Transverse colon (tissue), 4 donors: Measurements from ENCODE around the gene NHERF1. TPM values are rescaled to one million over a fixed set of nuclear protein-coding genes. Genes with fewer than 3 reads are reported as not detected.

Experiments
- DNase-seq: peaks from one replicate; pipeline ENCODE4 v3.0.0-alpha.2; 2019
- H3K27ac ChIP-seq, 4 donors: fragments of 200-600 bp; sonication (generic); 2 replicates each; pipeline ENCODE4 v1.5.1; 2016 to 2018; ENCODE audit warnings: inconsistent platforms in 4 of 4
- H3K27me3 ChIP-seq: fragments of 200-600 bp; sonication (generic); 2 replicates; pipeline ENCODE4 v1.5.1; 2017; ENCODE audit warnings: inconsistent platforms
- H3K36me3 ChIP-seq, 4 donors: fragments of 200-600 bp; sonication (generic); 2 replicates each; pipeline ENCODE4 v1.5.1; 2017 to 2019; ENCODE audit warnings: inconsistent platforms in 4 of 4
- H3K4me1 ChIP-seq, 4 donors: fragments of 200-600 bp; sonication (generic); 2 replicates each; pipeline ENCODE4 v1.5.1; 2017 to 2020; ENCODE audit warnings: inconsistent platforms in 4 of 4
- H3K4me3 ChIP-seq, 4 donors: fragments of 200-600 bp; sonication (generic); 1 replicate in 1 of 4; 2 replicates in 3 of 4; pipeline versions ENCODE4 v1.5.1 to v1.6.1; 2017 to 2019; ENCODE audit warnings: inconsistent platforms in 4 of 4
- H3K9me3 ChIP-seq, 2 donors: fragments of 200-600 bp; sonication (generic); 2 replicates each; pipeline ENCODE4 v1.5.1; 2017 to 2019; ENCODE audit warnings: inconsistent platforms in 2 of 2
- CTCF ChIP-seq, 5 experiments: fragments of 200-600 bp in 3 of 5; fragments of 450-650 bp in 2 of 5; sonication (generic) in 3 of 5; IDR thresholded peaks; 1 replicate in 2 of 5; 2 replicates in 3 of 5; pipeline ENCODE4 v1.5.1; 2016 to 2017; ENCODE audit warnings: antibody characterized with exemption in 5 of 5, inconsistent platforms in 3 of 5, mild to moderate bottlenecking in 2 of 5, moderate library complexity in 1 of 5
- EP300 ChIP-seq: sonication (generic); formaldehyde crosslinking; IDR thresholded peaks from one replicate; pipeline ENCODE4 v1.6.1; 2017; ENCODE audit warnings: antibody characterized with exemption, low read depth
- POLR2A ChIP-seq: fragments of 450-650 bp; IDR thresholded peaks from one replicate; pipeline ENCODE4 v1.6.1; 2016; ENCODE audit warnings: antibody characterized with exemption, mild to moderate bottlenecking, moderate library complexity
- POLR2AphosphoS5 ChIP-seq, 3 donors: sonication (generic); formaldehyde crosslinking; IDR thresholded peaks; one replicate each; pipeline ENCODE4 v1.6.1; 2016; ENCODE audit warnings: antibody characterized with exemption in 3 of 3
- WGBS, 2 donors: methylation state at CpG; one replicate each; pipeline ENCODE4 v1.1.5; 2018; ENCODE audit warnings: low coverage in 1 of 2; 5-methylcytosine and 5-hydroxymethylcytosine counted together
- in situ Hi-C, 4 donors: fragments of 200-750 bp; cut with MboI; loops; one replicate each; pipeline versions ENCODE4 v1.15.0 to v1.15.1; 2017; ENCODE audit warnings: low sequenced_read_pairs in 3 of 4, low pct_ligation_motif_present in 1 of 4, low pct_unique_long_range_greater_than_20kb in 1 of 4
- intact Hi-C: fragments of 100-400 bp; cut with DNase I; formaldehyde crosslinking; loops from one replicate; pipeline ENCODE4 v1.15.1; 2023; ENCODE audit warnings: low total_unique reads
- total RNA-seq, 4 donors: library from RNA; depleted of rRNA; stranded (reverse); fragments of >200 nt; gene quantifications; one replicate each; pipeline ENCODE4 v1.1.0, GENCODE V29; 2016

The NHERF1 gene
- total RNA-seq, 4 donors from 2014 or later, result 118 to 463 (median 233) TPM

- H3K27ac ChIP-seq, result no peak overlapping the region
- no peaks in the 10 kb centered on the region for H3K9me3 ChIP-seq
- no peak for TF ChIP-seq POLR2A
- TF ChIP-seq EP300, result no peak
- no peak for TF ChIP-seq CTCF (IDR thresholded peaks at IDR 0.05)
- TF ChIP-seq POLR2AphosphoS5 (IDR thresholded peaks at IDR 0.05), result no peak
- no peak for DNase-seq
- 41 to 83% methylated on average over 4 to 6 of the region's 6 CpGs for WGBS, 2 donors
- H3K27me3 ChIP-seq, result no peaks in the 10 kb centered on the region
- peaks cover 0 to 14% (median 6%) of the 10 kb centered on the region in 4 donors for H3K36me3 ChIP-seq
- intact Hi-C loops (no loop called here), in situ Hi-C loops (no loop called here)
- peaks cover 10 to 26% (median 20%) of the 10 kb centered on the region in 4 donors for H3K4me1 ChIP-seq
- H3K4me3 ChIP-seq, result no peak overlapping the region
Observed at GRCh38 chr17:74773871-74774286, 25.5 kb downstream of the NHERF1 start.

- H3K9me3 ChIP-seq, result no peaks in the 10 kb centered on the region
- in situ Hi-C loops (no loop called here), intact Hi-C loops (no loop called here)
- peaks cover 0 to 12% (median 6%) of the 10 kb centered on the region in 4 donors for H3K36me3 ChIP-seq
- peak overlapping the region; percentile 67 to 84 (median 80) for H3K27ac ChIP-seq
- DNase-seq, result no peak
- H3K4me3 ChIP-seq, result peak overlapping the region; percentile 68 to 75 (median 72)
- 34 to 81% methylated on average over 3 to 12 of the region's 12 CpGs for WGBS, 2 donors
- no peaks in the 10 kb centered on the region for H3K27me3 ChIP-seq
- H3K4me1 ChIP-seq, result peaks cover 10 to 33% (median 18%) of the 10 kb centered on the region in 4 donors
- TF ChIP-seq POLR2AphosphoS5 (IDR thresholded peaks at IDR 0.05), result no peak
- no peak for TF ChIP-seq EP300
- no peak for TF ChIP-seq CTCF (IDR thresholded peaks at IDR 0.05)
- no peak for TF ChIP-seq POLR2A
Observed at GRCh38 chr17:74775409-74776043, 27.1 kb downstream of the NHERF1 start.

GRCh38 chr17:74776044-74776962 is 27.9 kb downstream of the NHERF1 start, which contains the start of gene NAT9:
NAT9 (minus strand) TSS chr17:74776345; CDS start chr17:74775698, 647 bp downstream.
- WGBS, 2 donors, result 1% methylated on average over 38 of the region's 64 CpGs; no CpG with 5 or more reads in 1 of the 2 donors
- peak; percentile 99 for DNase-seq
- intact Hi-C loops (no loop called here), in situ Hi-C loops (no loop called here)
- Histone ChIP-seq H3K9me3 (no peaks in the 10 kb centered on the region), H3K36me3 (peaks cover 0 to 12% (median 4%) of the 10 kb centered on the region in 4 donors), H3K27me3 (no peaks in the 10 kb centered on the region), H3K4me3 (peak within 1 kb of the TSS; percentile 68 to 75 (median 72)), H3K4me1 (peaks cover 10 to 35% (median 17%) of the 10 kb centered on the region in 4 donors), H3K27ac (peak within 1 kb of the TSS; percentile 67 to 84 (median 80))
- TF ChIP-seq POLR2A (peak; percentile 57), CTCF (IDR thresholded peaks at IDR 0.05) (no peak), POLR2AphosphoS5 (IDR thresholded peaks at IDR 0.05) (peak; percentile 73 to 82 (median 80))

GRCh38 chr17:74776990-74777389 is 28.6 kb downstream of the NHERF1 start:
- Histone ChIP-seq H3K27ac (peak overlapping the region; percentile 67 to 81 (median 80)), H3K4me3 (peak overlapping the region; percentile 5 to 75 (median 71)), H3K36me3 (peaks cover 0 to 12% (median under 1%) of the 10 kb centered on the region in 4 donors), H3K27me3 (no peaks in the 10 kb centered on the region), H3K4me1 (peaks cover 10 to 35% (median 17%) of the 10 kb centered on the region in 4 donors), H3K9me3 (no peaks in the 10 kb centered on the region)
- no peak for DNase-seq
- TF ChIP-seq POLR2AphosphoS5 (IDR thresholded peaks at IDR 0.05) (no peak), POLR2A (no peak), CTCF (IDR thresholded peaks at IDR 0.05) (no peak), EP300 (no peak)
- intact Hi-C loops, result no loop called here
- 44% methylated on average over 10 of the region's 10 CpGs; no CpG with 5 or more reads in 1 of the 2 donors for WGBS, 2 donors
- in situ Hi-C loops, result no loop called here
